ENCODE measurements around the gene CYBA. TPM values are rescaled to one million over a fixed set of nuclear protein-coding genes. Genes with fewer than 3 reads are reported as not detected.

Gene CYBA
- total and polyA plus RNA-seq, 3 experiments from 2014 or later = 208 to 1,129 (median 237) TPM

DNA sequence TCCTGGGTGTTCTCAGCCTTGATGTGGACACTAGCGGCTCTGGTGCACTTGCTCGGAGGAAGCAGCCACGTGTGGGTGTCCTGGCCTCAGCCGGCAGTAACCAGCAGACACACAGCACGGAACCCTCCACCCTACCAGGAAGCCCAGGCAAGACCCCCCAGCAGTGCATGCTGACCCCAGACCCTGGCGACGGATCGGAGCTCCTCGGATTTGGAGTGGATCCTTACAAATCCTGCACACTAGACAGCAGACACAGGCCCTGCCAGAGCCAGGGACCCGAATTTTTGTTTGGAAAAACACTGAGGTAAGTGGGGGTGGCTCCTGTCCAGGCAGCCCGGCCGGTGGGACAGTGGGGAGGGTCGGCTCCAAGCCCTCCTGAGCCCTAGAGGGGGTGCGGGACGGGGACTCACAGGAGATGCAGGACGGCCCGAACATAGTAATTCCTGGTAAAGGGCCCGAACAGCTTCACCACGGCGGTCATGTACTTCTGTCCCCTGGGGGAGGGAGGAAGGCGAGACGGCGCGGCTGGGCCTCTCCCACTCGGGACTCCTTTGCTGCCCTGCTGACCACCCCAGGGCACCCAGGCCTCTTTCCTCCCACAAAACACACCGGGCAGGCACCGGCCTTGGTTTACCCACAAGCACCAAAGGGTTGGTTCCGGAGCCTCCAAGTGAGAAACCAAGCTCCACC, 4.4 kb downstream of the CYBA start:
- ChIA-PET POLR2A (no interaction called here), CTCF (interaction anchor here (2.7 kb wide), 1 partner anchor 14 kb away, joined by 5 read pairs; no protein-coding TSS in a partner anchor)
- peaks cover 0 to 63% (median 4%) of the 10 kb centered on the region in 3 donors for H3K36me3 Mint-ChIP-seq
- H3K4me3 Mint-ChIP-seq = peak overlapping the region in 1 of 7 donors; percentile 16
- DNase-seq = no peak
- H3K27ac Mint-ChIP-seq = peak overlapping the region in 3 of 8 donors; percentile 42 to 92 (median 87)
- peaks cover 0 to 2% of the 10 kb centered on the region in 2 donors for H3K27me3 Mint-ChIP-seq
- Histone ChIP-seq H3K27ac (ENCODE audit: low read depth, low read length) (no peak overlapping the region), H3K4me3 (ENCODE audit: low read length) (no peak overlapping the region), H3K9me3 (ENCODE audit: low read length) (no peaks in the 10 kb centered on the region), H3K36me3 (ENCODE audit: insufficient read depth, low read length) (peaks cover 5% of the 10 kb centered on the region), H3K4me1 (ENCODE audit: insufficient read depth, low read length) (peaks cover 18% of the 10 kb centered on the region), H3K27me3 (ENCODE audit: insufficient read depth, low read length, poor library complexity, severe bottlenecking) (no peaks in the 10 kb centered on the region)
- H3K4me1 Mint-ChIP-seq = peaks cover 24 to 52% (median 24%) of the 10 kb centered on the region in 3 donors
- no peaks in the 10 kb centered on the region for H3K9me3 Mint-ChIP-seq

DNA sequence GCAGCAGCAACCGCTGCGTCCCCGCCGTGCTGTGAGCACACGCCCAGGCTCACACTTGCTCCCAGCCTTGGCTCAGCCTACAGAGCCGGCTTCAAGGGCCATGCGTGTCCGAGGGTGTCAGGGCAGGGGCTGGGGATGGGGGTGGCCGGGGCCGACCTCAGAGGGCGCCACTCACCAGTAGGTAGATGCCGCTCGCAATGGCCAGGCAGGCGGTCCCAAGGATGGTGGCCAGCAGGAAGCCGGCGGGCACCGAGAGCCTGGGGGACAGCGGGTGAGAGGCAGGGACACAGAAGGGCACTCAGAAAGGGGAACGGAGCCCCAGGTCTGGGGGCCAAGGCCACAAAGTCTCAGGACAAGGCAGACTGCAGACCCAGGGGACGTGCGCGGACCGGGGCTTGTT, 4.9 kb downstream of the CYBA start:
- POLR2A ChIA-PET = no interaction called here
- Mint-ChIP-seq H3K9me3 (no peaks in the 10 kb centered on the region), H3K36me3 (peaks cover 0 to 60% (median 4%) of the 10 kb centered on the region in 3 donors), H3K4me1 (peaks cover 19 to 51% (median 20%) of the 10 kb centered on the region in 3 donors), H3K27ac (peak overlapping the region in 1 of 8 donors; percentile 42), H3K4me3 (peak overlapping the region in 1 of 7 donors; percentile 16), H3K27me3 (peaks cover 0 to 2% of the 10 kb centered on the region in 2 donors)
- Histone ChIP-seq H3K27me3 (ENCODE audit: insufficient read depth, low read length, poor library complexity, severe bottlenecking) (no peaks in the 10 kb centered on the region), H3K27ac (ENCODE audit: low read depth, low read length) (no peak overlapping the region), H3K4me1 (ENCODE audit: insufficient read depth, low read length) (peaks cover 13% of the 10 kb centered on the region), H3K36me3 (ENCODE audit: insufficient read depth, low read length) (peaks cover 5% of the 10 kb centered on the region), H3K4me3 (ENCODE audit: low read length) (no peak overlapping the region), H3K9me3 (ENCODE audit: low read length) (no peaks in the 10 kb centered on the region)
- DNase-seq = no peak
- CTCF ChIA-PET = interaction anchor here (2.7 kb wide), 1 partner anchor 13 kb away, joined by 5 read pairs; no protein-coding TSS in a partner anchor

DNA sequence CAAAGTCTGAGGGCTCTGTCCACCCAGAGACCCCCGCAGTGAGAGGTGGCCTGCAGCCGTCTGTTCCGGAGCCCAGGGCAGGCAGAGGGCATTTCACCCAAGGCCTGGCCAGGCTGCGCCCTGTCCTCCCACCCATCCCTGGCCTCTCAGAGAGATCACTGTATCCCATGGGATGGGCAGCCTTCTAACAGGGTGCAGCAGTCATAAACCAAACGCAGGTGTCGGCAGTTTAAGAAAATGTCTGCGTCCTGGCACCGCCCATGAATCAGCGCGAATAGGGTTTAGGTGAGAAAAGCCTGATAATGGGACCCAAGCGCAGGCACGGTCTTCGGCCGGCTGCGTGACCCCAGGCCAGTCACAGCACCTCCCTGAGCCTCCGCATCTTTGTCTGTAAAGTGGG, 5.4 kb downstream of the CYBA start:
- DNase-seq = no peak
- Histone ChIP-seq H3K9me3 (ENCODE audit: low read length) (no peaks in the 10 kb centered on the region), H3K27me3 (ENCODE audit: insufficient read depth, low read length, poor library complexity, severe bottlenecking) (no peaks in the 10 kb centered on the region), H3K27ac (ENCODE audit: low read depth, low read length) (no peak overlapping the region), H3K4me1 (ENCODE audit: insufficient read depth, low read length) (peaks cover 13% of the 10 kb centered on the region), H3K4me3 (ENCODE audit: low read length) (no peak overlapping the region), H3K36me3 (ENCODE audit: insufficient read depth, low read length) (peaks cover 5% of the 10 kb centered on the region)
- H3K4me1 Mint-ChIP-seq = peaks cover 20 to 53% (median 21%) of the 10 kb centered on the region in 3 donors
- H3K27ac Mint-ChIP-seq = peak overlapping the region in 3 of 8 donors; percentile 61 to 85 (median 69)
- H3K9me3 Mint-ChIP-seq = no peaks in the 10 kb centered on the region
- H3K36me3 Mint-ChIP-seq = peaks cover 0 to 58% (median 4%) of the 10 kb centered on the region in 3 donors
- peaks cover 0 to 4% of the 10 kb centered on the region in 2 donors for H3K27me3 Mint-ChIP-seq
- H3K4me3 Mint-ChIP-seq = peak overlapping the region in 2 of 7 donors; percentile 13 to 72
- ChIA-PET CTCF (no interaction called here), POLR2A (no interaction called here)

DNA sequence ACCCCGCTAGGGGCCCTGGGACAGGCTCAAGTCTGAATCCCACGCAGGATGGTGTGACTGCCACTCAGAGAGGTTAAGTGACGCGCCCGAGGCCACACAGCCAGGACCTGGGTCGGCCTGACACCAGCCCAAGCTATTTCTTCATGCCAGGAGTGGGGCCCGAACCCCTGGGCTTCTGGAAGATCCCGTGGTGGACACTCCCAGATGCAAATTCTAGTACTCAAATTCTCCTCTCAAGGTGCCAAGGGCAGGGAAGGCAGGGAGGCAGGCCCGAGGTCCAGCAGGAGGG, 7.3 kb downstream of the CYBA start:
- Histone ChIP-seq H3K4me3 (ENCODE audit: low read length) (no peak overlapping the region), H3K36me3 (ENCODE audit: insufficient read depth, low read length) (no peaks in the 10 kb centered on the region), H3K27ac (ENCODE audit: low read depth, low read length) (no peak overlapping the region), H3K9me3 (ENCODE audit: low read length) (no peaks in the 10 kb centered on the region), H3K4me1 (ENCODE audit: insufficient read depth, low read length) (peaks cover 17% of the 10 kb centered on the region), H3K27me3 (ENCODE audit: insufficient read depth, low read length, poor library complexity, severe bottlenecking) (no peaks in the 10 kb centered on the region)
- H3K27me3 Mint-ChIP-seq = peaks cover 0 to 7% of the 10 kb centered on the region in 2 donors
- CTCF ChIA-PET = no interaction called here
- H3K36me3 Mint-ChIP-seq = peaks cover 0 to 48% (median 4%) of the 10 kb centered on the region in 3 donors
- no peak for DNase-seq
- H3K9me3 Mint-ChIP-seq = no peaks in the 10 kb centered on the region
- POLR2A ChIA-PET = no interaction called here
- peaks cover 19 to 58% (median 23%) of the 10 kb centered on the region in 3 donors for H3K4me1 Mint-ChIP-seq
- H3K4me3 Mint-ChIP-seq = peak overlapping the region in 1 of 7 donors; percentile 72
- H3K27ac Mint-ChIP-seq = peak overlapping the region in 1 of 8 donors; percentile 83

DNA sequence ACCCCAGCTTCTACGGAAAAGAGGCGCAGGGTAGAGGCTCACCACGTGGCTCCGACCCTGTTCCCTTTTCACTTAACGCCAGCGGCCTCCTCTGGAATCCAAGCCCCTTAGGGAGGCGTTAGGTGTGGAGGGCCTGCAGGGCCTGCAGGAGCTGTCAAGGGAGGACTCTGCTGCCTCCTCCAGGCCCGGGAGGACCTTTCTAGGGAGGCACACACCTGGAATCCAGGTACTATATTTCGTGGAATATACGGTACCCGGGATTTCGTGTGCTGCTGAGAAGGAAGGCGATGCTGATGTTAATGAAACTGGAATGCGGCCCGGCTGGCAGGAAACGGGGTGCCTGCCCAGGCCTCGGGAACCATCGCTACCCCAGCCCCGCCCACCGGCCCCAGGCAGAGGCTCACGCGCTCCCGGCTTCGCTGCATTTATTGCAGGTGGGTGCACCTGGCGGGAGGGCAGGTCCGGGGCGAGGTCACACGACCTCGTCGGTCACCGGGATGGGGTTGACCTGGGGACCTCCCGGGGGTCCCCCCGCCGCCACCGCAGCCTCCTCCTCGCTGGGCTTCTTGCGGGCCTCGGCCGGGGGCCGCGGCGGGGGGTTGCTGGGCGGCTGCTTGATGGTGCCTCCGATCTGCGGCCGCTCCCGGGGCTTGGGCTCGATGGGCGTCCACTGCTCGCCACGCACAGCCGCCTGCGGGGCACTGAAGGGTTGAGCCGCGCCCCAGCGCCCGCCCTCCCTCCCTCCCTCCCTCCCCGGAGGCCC, 7.8 kb downstream of the CYBA start:
- Mint-ChIP-seq H3K36me3 (peaks cover 0 to 45% (median 4%) of the 10 kb centered on the region in 3 donors), H3K4me3 (no peak overlapping the region), H3K4me1 (peaks cover 25 to 59% (median 26%) of the 10 kb centered on the region in 3 donors), H3K27ac (no peak overlapping the region), H3K27me3 (peaks cover 0 to 7% of the 10 kb centered on the region in 2 donors), H3K9me3 (no peaks in the 10 kb centered on the region)
- H3K4me3 ChIP-seq (ENCODE audit: low read length) = no peak overlapping the region
- peaks cover 22% of the 10 kb centered on the region for H3K4me1 ChIP-seq (ENCODE audit: insufficient read depth, low read length)
- no peaks in the 10 kb centered on the region for H3K9me3 ChIP-seq (ENCODE audit: low read length)
- ChIA-PET CTCF (no interaction called here), POLR2A (interaction anchor here (1.2 kb wide), 1 partner anchor 23 kb away, joined by 5 read pairs; no protein-coding TSS in a partner anchor)
- no peaks in the 10 kb centered on the region for H3K36me3 ChIP-seq (ENCODE audit: insufficient read depth, low read length)
- no peaks in the 10 kb centered on the region for H3K27me3 ChIP-seq (ENCODE audit: insufficient read depth, low read length, poor library complexity, severe bottlenecking)
- DNase-seq = no peak
- no peak overlapping the region for H3K27ac ChIP-seq (ENCODE audit: low read depth, low read length)

DNA sequence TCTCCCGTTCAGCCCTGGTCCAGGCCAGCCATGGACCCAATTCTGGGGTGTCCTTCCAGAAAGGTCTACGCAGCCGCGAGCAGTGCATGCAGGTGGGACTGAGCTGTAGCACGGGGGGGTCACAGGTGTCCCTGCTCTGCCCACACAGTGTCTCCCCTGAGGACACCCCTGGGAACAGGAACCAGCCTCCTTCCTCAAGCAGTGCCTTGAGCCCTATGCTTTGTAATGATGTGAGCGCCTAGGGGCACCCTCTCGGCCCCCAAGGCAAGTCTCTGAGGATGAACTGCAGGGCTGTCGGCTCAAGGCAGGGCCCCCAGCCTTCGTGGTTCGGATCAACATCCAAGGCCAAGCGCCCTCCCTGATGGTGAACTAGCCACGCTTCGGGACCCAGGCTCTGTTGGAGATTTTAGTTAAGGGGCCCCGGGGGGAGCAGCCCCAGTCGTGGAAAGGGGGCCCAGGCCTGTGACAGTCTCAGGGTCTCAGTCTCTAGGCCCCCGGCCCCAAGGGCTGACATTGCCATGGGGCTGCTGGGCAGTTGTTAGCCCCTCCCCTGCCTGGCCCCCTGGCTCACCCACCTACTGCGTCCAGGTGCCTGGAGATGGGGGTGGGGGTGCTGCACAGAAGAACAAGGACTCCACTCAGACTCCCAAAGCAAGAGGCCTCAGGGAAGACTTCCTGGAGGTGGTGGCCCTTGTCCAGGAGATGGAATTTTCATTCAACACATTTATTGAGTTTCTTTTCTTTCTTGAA, 10.2 kb downstream of the CYBA start:
- POLR2A ChIA-PET = interaction anchor here (0.5 to 2.0 kb wide), 7 partner anchors 9 to 71 kb away, joined by 3 to 8 read pairs (median 5); no protein-coding TSS in a partner anchor
- peaks cover 42 to 69% (median 44%) of the 10 kb centered on the region in 3 donors for H3K4me1 Mint-ChIP-seq
- peaks cover 0 to 7% of the 10 kb centered on the region in 2 donors for H3K27me3 Mint-ChIP-seq

DNA sequence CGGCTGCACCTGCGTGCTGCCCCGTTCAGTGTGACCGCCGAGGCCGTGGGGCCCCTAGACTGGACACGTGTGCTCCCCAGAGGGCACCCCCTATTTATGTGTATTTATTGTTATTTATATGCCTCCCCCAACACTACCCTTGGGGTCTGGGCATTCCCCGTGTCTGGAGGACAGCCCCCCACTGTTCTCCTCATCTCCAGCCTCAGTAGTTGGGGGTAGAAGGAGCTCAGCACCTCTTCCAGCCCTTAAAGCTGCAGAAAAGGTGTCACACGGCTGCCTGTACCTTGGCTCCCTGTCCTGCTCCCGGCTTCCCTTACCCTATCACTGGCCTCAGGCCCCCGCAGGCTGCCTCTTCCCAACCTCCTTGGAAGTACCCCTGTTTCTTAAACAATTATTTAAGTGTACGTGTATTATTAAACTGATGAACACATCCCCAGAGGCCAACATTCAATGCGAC, 10.8 kb downstream of the CYBA start:
- Mint-ChIP-seq H3K4me3 (peak overlapping the region in 4 of 7 donors; percentile 44 to 69 (median 52)), H3K4me1 (peaks cover 42 to 70% (median 42%) of the 10 kb centered on the region in 3 donors), H3K27ac (peak overlapping the region in 5 of 8 donors; percentile 8 to 83 (median 77)), H3K36me3 (peaks cover 0 to 27% (median 4%) of the 10 kb centered on the region in 3 donors), H3K27me3 (peaks cover 0 to 7% of the 10 kb centered on the region in 2 donors), H3K9me3 (peaks cover 0 to 6% (median 3%) of the 10 kb centered on the region in 5 donors)
- no peaks in the 10 kb centered on the region for H3K27me3 ChIP-seq (ENCODE audit: insufficient read depth, low read length, poor library complexity, severe bottlenecking)
- ChIA-PET POLR2A (interaction anchor here (0.6 to 2.0 kb wide), 5 partner anchors 9 to 70 kb away, joined by 3 to 6 read pairs (median 3); no protein-coding TSS in a partner anchor), CTCF (interaction anchor here (1.4 kb wide), 2 partner anchors 9 to 45 kb away, joined by 3 to 4 read pairs; no protein-coding TSS in a partner anchor)
- H3K27ac ChIP-seq (ENCODE audit: low read depth, low read length) = no peak overlapping the region
- H3K4me1 ChIP-seq (ENCODE audit: insufficient read depth, low read length) = peaks cover 41% of the 10 kb centered on the region
- DNase-seq = no peak
- no peaks in the 10 kb centered on the region for H3K36me3 ChIP-seq (ENCODE audit: insufficient read depth, low read length)
- no peak overlapping the region for H3K4me3 ChIP-seq (ENCODE audit: low read length)
- H3K9me3 ChIP-seq (ENCODE audit: low read length) = no peaks in the 10 kb centered on the region

More for the DNA sequence above, 10.2 kb downstream of the CYBA start:
- Histone ChIP-seq H3K27ac (ENCODE audit: low read depth, low read length) (no peak overlapping the region), H3K27me3 (ENCODE audit: insufficient read depth, low read length, poor library complexity, severe bottlenecking) (no peaks in the 10 kb centered on the region), H3K36me3 (ENCODE audit: insufficient read depth, low read length) (no peaks in the 10 kb centered on the region), H3K4me3 (ENCODE audit: low read length) (no peak overlapping the region), H3K4me1 (ENCODE audit: insufficient read depth, low read length) (peaks cover 35% of the 10 kb centered on the region), H3K9me3 (ENCODE audit: low read length) (no peaks in the 10 kb centered on the region)
- Mint-ChIP-seq H3K9me3 (peaks cover 0 to 6% (median 3%) of the 10 kb centered on the region in 5 donors), H3K27ac (peak overlapping the region in 4 of 8 donors; percentile 49 to 83 (median 78)), H3K36me3 (peaks cover 0 to 33% (median 4%) of the 10 kb centered on the region in 3 donors), H3K4me3 (peak overlapping the region in 3 of 7 donors; percentile 44 to 69 (median 50))
- no peak for DNase-seq
- CTCF ChIA-PET = interaction anchor here (1.4 kb wide), 2 partner anchors 9 to 44 kb away, joined by 3 to 4 read pairs; no protein-coding TSS in a partner anchor
